K562 (cell line): ENCODE results near the gene PRSS53. TPM values are rescaled to one million over a fixed set of nuclear protein-coding genes. Genes with fewer than 3 reads are reported as not detected.

Source experiments
- ARID3A ChIP-seq: IDR thresholded peaks from 2 replicates; pipeline ENCODE4 v1.6.1; 2012; ENCODE audit warnings: low read depth, low read length, improper control_type of control experiment, borderline replicate concordance
- HMGXB4 ChIP-seq: sonication (generic); formaldehyde crosslinking; IDR thresholded peaks from 2 replicates; pipeline ENCODE4 v1.8.1; 2023; ENCODE audit warnings: mild to moderate bottlenecking, missing genetic modification reagents
- JUND ChIP-seq, 2 experiments: IDR thresholded peaks; 2 replicates in 1 of 2; 3 replicates in 1 of 2; pipeline ENCODE4 v1.6.1; 2011; ENCODE audit warnings: borderline replicate concordance in 2 of 2, low read depth in 2 of 2, low read length in 2 of 2, improper control_type of control experiment in 1 of 2, missing biosample characterization in 1 of 2, missing genetic modification characterization in 1 of 2, missing genetic modification reagents in 1 of 2
- MGA ChIP-seq: fragments of 450-650 bp; IDR thresholded peaks from 2 replicates; pipeline ENCODE4 v1.6.1; 2016; ENCODE audit warnings: mild to moderate bottlenecking, moderate library complexity
- PURB ChIP-seq: sonication (generic); formaldehyde crosslinking; IDR thresholded peaks from 2 replicates; pipeline ENCODE4 v1.9.0; 2021; ENCODE audit warnings: low read depth, mild to moderate bottlenecking, missing genetic modification reagents
- ZNF609 ChIP-seq: sonication (generic); formaldehyde crosslinking; IDR thresholded peaks from 2 replicates; pipeline ENCODE4 v1.8.1; 2023; ENCODE audit warnings: missing genetic modification reagents, mild to moderate bottlenecking, borderline replicate concordance
- polyA plus RNA-seq, 8 experiments: library from polyadenylated mRNA; depleted of rRNA in 4 of 8; stranded (reverse) in 5 of 8; unstranded in 3 of 8; fragments of >200 nt; fragmentation: Nextera tagmentation in 2 of 8; fragmentation: Illumina TruSeq in 1 of 8; extraction: Ambion mirVana in 2 of 8; extraction: Trizol in 1 of 8; gene quantifications; 2 replicates each; pipeline versions ENCODE4 v1.2.1 to v1.2.3, GENCODE V29; 2011 to 2014; ENCODE audit warnings: inconsistent platforms in 1 of 8, missing spikeins in 1 of 8
- total RNA-seq, 7 experiments: library from RNA; depleted of rRNA in 6 of 7; stranded (reverse); fragments of >200 nt in 6 of 7; fragmentation: Illumina TruSeq in 2 of 7; extraction: Trizol in 2 of 7; gene quantifications; 2 replicates each; pipeline versions ENCODE4 v1.2.1 to v1.2.3, GENCODE V29; 2011 to 2021; ENCODE audit warnings: low replicate concordance in 1 of 7

Gene PRSS53
- total and polyA plus RNA-seq, 9 of the 15 experiments (the other 6 are each of a cell fraction or from before 2014, with no cell fraction given), result 0.40 to 1.9 (median 0.78) TPM; not detected in 2

GRCh38 chr16:31052114-31052513, 36.6 kb downstream of the PRSS53 start (continued):
- TF ChIP-seq JUND (IDR thresholded peaks at IDR 0.05; ENCODE audit: borderline replicate concordance, low read depth, low read length) (peak; percentile 79; the same call in 1 of the 2 replicates), JUND (tag; IDR thresholded peaks at IDR 0.05; ENCODE audit: borderline replicate concordance, low read depth, low read length) (peak; percentile 59; the same call in 1 of the 3 replicates), HMGXB4 (CRISPR knock-in tag) (no peak), PURB (no peak), ZNF609 (CRISPR knock-in tag) (no peak), MGA (no peak), ARID3A (no peak)
